Naive thymus-derived CD8-positive, alpha-beta T cell (primary cell): ENCODE results near the gene SFMBT1. TPM values are rescaled to one million over a fixed set of nuclear protein-coding genes. Genes with fewer than 3 reads are reported as not detected.
A peak's percentile ranks its signal among the peaks of the same experiment; 100 is the strongest.
"Not testable (repeated sequence)": the region's sequence is repeated elsewhere in the genome, so short reads cannot be mapped to it uniquely, and the experiment has no call there.

Source experiments
- ATAC-seq, 2 donors: fragments of 150-1000 bp; cut with Tn5 transposase in 1 of 2; sonication (Bioruptor Pico), chemical (Tn5 transposase) in 1 of 2; 1 replicate in 1 of 2; 2 replicates in 1 of 2; pipeline ENCODE4 v1.10.0; 2021; ENCODE audit warnings: mild to moderate bottlenecking in 2 of 2, moderate library complexity in 2 of 2
- POLR2A ChIA-PET: fragments of 350-600 bp; sonication (Branson Sonifier 250); formaldehyde crosslinking; loops from one replicate; lab custom pipeline; 2021; ENCODE audit warnings: antibody characterized with exemption; lab: Charles Lee
- DNase-seq, 10 donors: peaks; one replicate each; pipeline versions ENCODE4 v3.0.0 to v3.0.0-alpha.2; 2020 to 2022
- H3K27ac Mint-ChIP-seq, 10 donors: one replicate each; pipeline ENCODE4 v1.8.0; 2020 to 2022; ENCODE audit warnings: mild to moderate bottlenecking in 10 of 10, mixed read lengths in 10 of 10, moderate library complexity in 4 of 10, inconsistent platforms in 1 of 10
- H3K27me3 Mint-ChIP-seq, 5 donors: one replicate each; pipeline ENCODE4 v1.8.0; 2021 to 2022; ENCODE audit warnings: mixed read lengths in 5 of 5
- H3K36me3 Mint-ChIP-seq, 3 donors: one replicate each; pipeline ENCODE4 v1.8.0; 2020 to 2022; ENCODE audit warnings: mixed read lengths in 3 of 3, mild to moderate bottlenecking in 2 of 3, inconsistent platforms in 1 of 3
- H3K4me1 Mint-ChIP-seq, 4 donors: one replicate each; pipeline ENCODE4 v1.8.0; 2021 to 2022; ENCODE audit warnings: mixed read lengths in 4 of 4
- H3K4me3 Mint-ChIP-seq, 10 donors: one replicate each; pipeline ENCODE4 v1.8.0; 2020 to 2022; ENCODE audit warnings: mild to moderate bottlenecking in 10 of 10, mixed read lengths in 10 of 10, moderate library complexity in 6 of 10, inconsistent platforms in 1 of 10
- H3K9me3 Mint-ChIP-seq, 9 donors: one replicate each; pipeline ENCODE4 v1.8.0; 2020 to 2022; ENCODE audit warnings: mixed read lengths in 9 of 9, mild to moderate bottlenecking in 3 of 9, inconsistent platforms in 1 of 9, moderate library complexity in 1 of 9
- polyA plus RNA-seq, 3 donors: library from polyadenylated mRNA; unstranded; fragments of 300-500 nt; fragmentation: Illumina TruSeq; gene quantifications; one replicate each; pipeline ENCODE4 v1.2.3, GENCODE V29; 2021
- total RNA-seq, 8 experiments: library from RNA in 2 of 8; stranded (reverse) in 2 of 8; gene quantifications; one replicate each; pipeline ENCODE4 v1.2.3 and lab custom pipeline; 2021 to 2026

The SFMBT1 gene
- total and polyA plus RNA-seq, 5 experiments from 2014 or later = 13.4 to 35.5 (median 29.7) TPM

GRCh38 chr3:53069422-53070068, 23.7 kb upstream of the SFMBT1 start:
- no peak for ATAC-seq
- Mint-ChIP-seq H3K36me3 (no peaks in the 10 kb centered on the region), H3K4me3 (no peak overlapping the region), H3K9me3 (no peaks in the 10 kb centered on the region), H3K4me1 (peaks cover 16 to 23% (median 19%) of the 10 kb centered on the region in 4 donors), H3K27ac (peak overlapping the region in 6 of 10 donors; percentile 3 to 52 (median 40)), H3K27me3 (peaks cover 0 to 3% (median under 1%) of the 10 kb centered on the region in 5 donors)
- POLR2A ChIA-PET = no interaction called here
- DNase-seq = no peak

GRCh38 chr3:53068176-53068575, 22.3 kb upstream of the SFMBT1 start:
- DNase-seq = no peak
- Mint-ChIP-seq H3K4me3 (no peak overlapping the region), H3K27me3 (peaks cover 0 to 4% (median 2%) of the 10 kb centered on the region in 5 donors), H3K9me3 (no peaks in the 10 kb centered on the region), H3K27ac (peak overlapping the region in 1 of 10 donors; percentile 62), H3K4me1 (peaks cover 11 to 17% (median 15%) of the 10 kb centered on the region in 4 donors), H3K36me3 (no peaks in the 10 kb centered on the region)
- POLR2A ChIA-PET = no interaction called here
- no peak for ATAC-seq

DNA sequence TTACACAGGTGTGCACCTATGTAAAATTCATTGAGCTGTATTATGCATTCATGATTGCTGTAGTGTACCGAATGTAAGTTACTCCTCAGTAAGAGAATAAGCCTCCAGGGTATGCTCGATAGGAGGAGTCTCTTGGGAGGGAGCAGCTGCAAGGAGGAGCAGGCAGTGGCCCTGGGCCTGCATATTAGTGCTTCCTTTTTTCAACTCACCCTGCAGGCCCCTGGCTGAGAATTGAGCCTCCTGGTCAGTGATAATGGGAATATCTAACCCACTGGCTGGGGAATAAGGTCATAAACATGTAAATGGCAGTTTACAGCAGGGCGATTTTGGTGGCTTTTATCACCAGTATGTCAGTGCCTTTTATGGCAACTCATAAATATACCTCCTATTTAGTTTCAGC, 21.7 kb upstream of the SFMBT1 start:
- no peak for DNase-seq
- Mint-ChIP-seq H3K27me3 (peaks cover 0 to 4% (median 2%) of the 10 kb centered on the region in 5 donors), H3K36me3 (no peaks in the 10 kb centered on the region), H3K9me3 (no peaks in the 10 kb centered on the region), H3K4me3 (no peak overlapping the region), H3K27ac (peak overlapping the region in 1 of 10 donors; percentile 62), H3K4me1 (peaks cover 5 to 11% (median 9%) of the 10 kb centered on the region in 4 donors)
- POLR2A ChIA-PET = no interaction called here
- no peak for ATAC-seq

DNA sequence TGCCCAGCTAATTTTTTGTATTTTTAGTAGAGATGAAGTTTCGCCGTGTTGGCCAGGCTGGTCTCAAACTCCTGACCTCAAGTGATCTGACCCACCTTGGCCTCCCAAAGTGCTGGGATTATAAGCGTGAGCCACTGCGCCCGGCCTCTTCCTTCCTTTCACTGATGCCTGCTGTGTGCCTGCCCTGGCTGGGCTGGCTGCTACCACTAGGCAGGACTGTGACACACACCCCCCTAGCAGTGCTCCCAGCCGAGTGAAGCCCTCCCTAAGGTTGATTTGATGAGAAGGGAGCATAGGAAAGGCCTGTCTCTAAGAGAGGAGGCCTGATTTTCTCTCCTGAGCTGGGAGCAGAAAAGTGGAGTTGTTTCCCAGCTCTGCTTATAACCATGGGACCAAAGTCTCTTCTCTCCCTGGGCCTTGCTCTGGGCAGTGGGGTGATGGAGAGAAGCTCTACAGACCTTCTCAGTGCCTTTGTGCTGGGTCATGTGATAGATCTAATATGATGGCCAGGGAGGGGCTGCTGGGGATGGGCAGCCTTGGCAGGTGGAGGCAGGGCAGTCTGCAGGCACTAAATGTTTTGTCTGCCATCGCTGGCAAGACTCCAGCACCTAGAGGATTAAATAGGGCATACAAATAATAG, 20.1 kb upstream of the SFMBT1 start:
- DNase-seq = no peak
- H3K36me3 Mint-ChIP-seq = no peaks in the 10 kb centered on the region
- no peak overlapping the region for H3K4me3 Mint-ChIP-seq
- no peak overlapping the region for H3K27ac Mint-ChIP-seq
- ATAC-seq = no peak
- peaks cover 0 to 2% (median under 1%) of the 10 kb centered on the region in 4 donors for H3K4me1 Mint-ChIP-seq
- POLR2A ChIA-PET = no interaction called here
- H3K27me3 Mint-ChIP-seq = peaks cover 0 to 7% (median 2%) of the 10 kb centered on the region in 5 donors
- H3K9me3 Mint-ChIP-seq = no peaks in the 10 kb centered on the region

- no peaks in the 10 kb centered on the region for H3K9me3 Mint-ChIP-seq
- H3K27ac Mint-ChIP-seq = no peak overlapping the region
- peaks cover 0 to 2% (median under 1%) of the 10 kb centered on the region in 4 donors for H3K4me1 Mint-ChIP-seq
- H3K4me3 Mint-ChIP-seq = no peak overlapping the region
- ATAC-seq = no peak
- peaks cover 0 to 7% (median 2%) of the 10 kb centered on the region in 5 donors for H3K27me3 Mint-ChIP-seq
- no peak for DNase-seq
- no peaks in the 10 kb centered on the region for H3K36me3 Mint-ChIP-seq
- POLR2A ChIA-PET = no interaction called here
Observed at GRCh38 chr3:53062905-53063304, 17.0 kb upstream of the SFMBT1 start.

DNA sequence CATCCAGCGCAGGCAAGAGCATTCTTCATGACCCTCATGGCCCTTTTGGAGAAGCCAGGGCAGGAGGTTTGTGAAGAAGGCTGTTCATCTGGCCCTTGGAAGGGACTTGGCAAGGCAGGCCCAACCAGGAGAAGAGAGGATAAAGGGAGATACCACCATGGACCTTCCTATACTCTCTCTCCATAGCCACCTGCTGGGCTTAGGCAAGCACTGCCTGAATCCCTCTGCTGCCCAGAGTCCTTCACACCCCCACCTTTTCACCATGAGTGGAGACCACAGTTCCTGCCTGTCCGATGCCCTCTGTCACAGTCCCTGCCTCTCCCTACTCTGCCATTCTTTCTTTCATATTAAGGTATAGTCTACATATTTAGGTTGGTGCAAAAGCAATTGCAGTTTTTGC, 10.6 kb upstream of the SFMBT1 start:
- ATAC-seq (peak in 1 of 2 donors; percentile 44), DNase-seq (peak in 1 of 10 donors; percentile 3)
- Mint-ChIP-seq H3K27me3 (peaks cover 0 to 4% (median 0%) of the 10 kb centered on the region in 5 donors), H3K4me1 (no peaks in the 10 kb centered on the region), H3K27ac (no peak overlapping the region), H3K4me3 (no peak overlapping the region), H3K36me3 (no peaks in the 10 kb centered on the region), H3K9me3 (no peaks in the 10 kb centered on the region)
- POLR2A ChIA-PET = no interaction called here

DNA sequence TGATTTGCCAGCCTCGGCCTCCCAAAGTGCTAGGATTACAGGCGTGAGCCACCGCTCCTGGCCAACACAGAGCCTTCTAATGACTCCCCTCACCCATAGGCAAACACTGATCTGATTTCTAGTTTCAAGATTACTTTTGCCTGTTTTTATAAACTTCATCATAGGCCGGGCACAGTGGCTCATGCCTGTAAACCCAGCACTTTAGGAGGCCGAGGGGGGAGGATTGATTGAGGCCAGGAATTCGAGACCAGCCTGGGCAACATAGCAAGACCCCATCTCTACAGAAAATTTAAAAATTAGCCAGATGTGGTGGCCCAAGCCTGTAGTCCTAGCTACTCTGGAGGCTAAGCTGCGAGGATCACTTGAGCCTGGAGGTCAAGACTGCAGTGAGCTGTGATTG, 8.4 kb upstream of the SFMBT1 start:
- POLR2A ChIA-PET, H3K9me3 Mint-ChIP-seq, H3K4me1 Mint-ChIP-seq, H3K36me3 Mint-ChIP-seq, ATAC-seq, H3K4me3 Mint-ChIP-seq, H3K27me3 Mint-ChIP-seq: not testable (repeated sequence)
- H3K27ac Mint-ChIP-seq = peak overlapping the region in 1 of 10 donors; percentile 73
- peak in 1 of 10 donors; percentile 5 for DNase-seq

DNA sequence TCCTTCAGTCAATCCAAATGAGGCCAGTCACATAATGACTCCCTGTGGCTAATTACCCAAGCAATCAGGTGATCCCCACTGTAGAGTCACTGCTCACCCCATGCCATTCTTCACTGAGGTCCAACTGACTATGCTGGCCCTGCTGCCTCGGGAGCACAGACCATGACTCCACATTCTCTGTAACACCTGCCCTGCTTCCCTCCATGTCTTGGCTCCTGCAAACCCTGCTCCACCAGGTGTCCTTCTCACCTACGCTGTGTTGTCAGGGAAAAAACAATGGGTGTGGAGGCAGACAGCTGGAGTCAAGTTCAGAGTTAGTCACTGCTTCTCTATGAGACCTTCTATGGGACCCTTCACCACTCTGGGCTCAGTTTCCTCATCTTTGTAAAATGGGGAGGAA, 6.1 kb upstream of the SFMBT1 start:
- no peak for ATAC-seq
- no peaks in the 10 kb centered on the region for H3K9me3 Mint-ChIP-seq
- no peaks in the 10 kb centered on the region for H3K36me3 Mint-ChIP-seq
- H3K27me3 Mint-ChIP-seq = no peaks in the 10 kb centered on the region
- no peak overlapping the region for H3K27ac Mint-ChIP-seq
- no peak for DNase-seq
- peaks cover 3 to 9% (median 6%) of the 10 kb centered on the region in 4 donors for H3K4me1 Mint-ChIP-seq
- no peak overlapping the region for H3K4me3 Mint-ChIP-seq
- POLR2A ChIA-PET = no interaction called here

DNA sequence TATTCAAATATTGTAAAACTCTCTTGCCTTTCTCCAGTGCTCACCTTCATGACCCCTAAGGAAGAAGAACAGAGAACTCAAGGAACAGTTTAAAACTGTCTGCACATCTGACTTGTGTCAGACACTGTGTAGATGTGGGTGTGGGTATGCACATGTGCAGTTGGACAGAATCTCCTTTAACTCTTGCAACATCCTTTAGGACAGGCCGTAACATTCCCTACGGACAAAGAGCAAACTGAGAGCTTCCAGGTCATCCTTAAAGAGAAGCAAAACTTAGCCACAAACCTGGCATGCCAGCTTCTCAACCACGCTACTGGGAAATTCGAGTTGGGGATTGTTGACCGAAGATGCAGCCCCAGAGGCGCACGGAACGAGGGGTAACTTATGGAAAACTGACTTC, 4.1 kb upstream of the SFMBT1 start:
- Mint-ChIP-seq H3K27ac (no peak overlapping the region), H3K36me3 (no peaks in the 10 kb centered on the region), H3K4me1 (peaks cover 8 to 14% (median 10%) of the 10 kb centered on the region in 4 donors), H3K4me3 (no peak overlapping the region), H3K9me3 (no peaks in the 10 kb centered on the region), H3K27me3 (no peaks in the 10 kb centered on the region)
- no peak for DNase-seq
- no peak for ATAC-seq
- POLR2A ChIA-PET = no interaction called here

DNA sequence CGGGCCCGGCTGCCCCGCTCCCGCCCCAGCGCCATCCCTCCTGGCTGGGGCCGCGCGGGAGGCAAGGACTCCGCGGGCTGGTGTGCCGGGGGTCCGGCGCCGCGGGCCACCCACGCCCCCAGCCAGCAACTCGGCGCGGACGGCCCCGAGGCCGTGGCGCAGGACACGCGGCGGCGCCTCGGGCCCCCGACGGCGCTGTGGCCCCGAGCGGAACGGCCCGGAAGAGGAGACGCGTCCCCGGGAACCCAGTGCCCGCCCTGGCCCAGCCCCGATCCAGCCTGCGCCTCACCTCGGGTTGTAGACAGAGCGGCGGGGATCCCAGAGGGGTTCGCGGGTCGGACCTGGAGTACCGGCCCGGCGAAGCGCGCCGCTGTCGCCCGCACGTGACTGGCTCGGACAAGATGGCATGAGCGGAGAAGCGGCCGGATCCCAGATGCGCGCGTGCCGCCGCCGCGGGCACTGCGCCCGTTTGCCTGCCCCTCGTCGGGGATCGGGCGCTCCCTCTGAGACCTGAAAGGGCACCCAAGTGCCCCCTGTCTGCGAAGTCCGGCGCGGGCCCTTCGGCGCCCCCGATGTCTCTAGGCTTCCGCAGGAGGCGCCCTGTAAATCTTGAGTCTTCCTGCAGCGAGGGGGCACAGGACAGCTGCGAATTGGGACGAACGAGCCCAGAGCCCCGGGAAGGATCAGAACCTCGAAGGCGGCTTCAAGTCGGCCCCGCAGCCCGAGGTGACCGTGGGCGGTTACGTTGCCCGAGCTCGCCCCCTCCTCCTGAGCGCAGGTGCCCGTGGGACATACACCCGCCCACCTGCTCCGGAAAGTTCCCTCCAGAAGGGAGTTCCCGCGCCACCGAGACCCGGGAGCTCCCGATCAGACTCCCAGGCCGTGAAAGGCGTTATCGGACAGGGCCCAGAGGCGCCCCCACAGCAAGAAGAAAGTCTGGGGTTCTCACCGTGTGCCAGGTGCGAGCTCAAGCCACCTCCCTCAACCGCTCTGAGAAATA, 598 bp upstream of the SFMBT1 start:
- peak overlapping the region; percentile 80 to 94 (median 90) for H3K27ac Mint-ChIP-seq
- DNase-seq = peak; percentile 61 to 86 (median 73)
- ATAC-seq = peak; percentile 64 to 70
- peak overlapping the region; percentile 78 to 95 (median 91) for H3K4me3 Mint-ChIP-seq
- no peaks in the 10 kb centered on the region for H3K27me3 Mint-ChIP-seq
- H3K9me3 Mint-ChIP-seq = no peaks in the 10 kb centered on the region
- H3K4me1 Mint-ChIP-seq = peaks cover 20 to 37% (median 35%) of the 10 kb centered on the region in 4 donors
- no peaks in the 10 kb centered on the region for H3K36me3 Mint-ChIP-seq
- POLR2A ChIA-PET = interaction anchor here (0.9 to 6.5 kb wide), 18 partner anchors 13 to 1547 kb away, joined by 3 to 73 read pairs (median 6); partner anchors contain the start of genes NEK4, STIMATE and UQCC5

DNA sequence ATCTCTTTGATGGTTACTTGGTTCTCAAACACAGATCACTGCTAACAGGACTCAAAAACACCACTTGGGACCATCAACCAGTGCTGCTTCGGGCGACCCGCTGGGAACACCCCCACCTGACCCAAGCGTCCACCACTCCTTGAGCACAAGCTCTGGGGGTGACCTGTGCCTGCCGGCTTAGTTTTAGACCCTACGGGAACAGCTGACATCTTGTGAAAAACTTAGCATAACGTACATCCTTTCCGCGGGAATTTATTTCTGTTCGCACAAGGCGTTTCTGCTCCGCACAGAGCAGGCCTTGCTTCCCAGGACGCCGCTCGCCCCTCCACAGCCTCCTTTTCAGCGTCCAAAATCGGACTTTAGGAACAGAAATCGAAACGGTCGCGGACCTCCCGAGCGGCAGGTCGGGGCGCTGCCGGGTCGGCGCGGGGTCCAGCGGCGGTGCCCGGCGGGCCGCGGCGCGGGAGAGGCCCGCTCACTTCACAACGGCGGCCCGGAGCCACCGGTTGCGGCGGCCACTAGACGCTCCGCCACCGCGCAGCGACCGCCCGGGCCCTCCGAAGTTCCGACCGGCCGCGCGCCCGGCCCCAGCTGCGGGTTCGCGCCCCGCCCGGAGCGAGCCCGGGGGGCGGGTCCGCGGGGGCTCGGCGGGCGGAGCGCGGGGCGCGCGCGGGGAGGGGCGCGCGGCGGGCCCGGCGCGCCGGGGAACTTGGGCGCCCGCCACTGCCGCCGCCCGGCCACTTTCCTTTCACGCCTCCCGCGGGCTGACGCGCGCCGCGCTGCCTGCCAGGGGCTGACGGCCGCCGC, 959 bp downstream of the SFMBT1 start:
- H3K27me3 Mint-ChIP-seq = no peaks in the 10 kb centered on the region
- DNase-seq = peak; percentile 49 to 80 (median 66)
- H3K4me1 Mint-ChIP-seq = peaks cover 24 to 50% (median 43%) of the 10 kb centered on the region in 4 donors
- POLR2A ChIA-PET = interaction anchor here (0.6 to 6.5 kb wide), 22 partner anchors 11 to 1546 kb away, joined by 3 to 73 read pairs (median 6); partner anchors contain the start of genes GLT8D1, SPCS1 and STIMATE
- peak overlapping the region; percentile 97 to 99 (median 98) for H3K27ac Mint-ChIP-seq
- peak; percentile 33 to 39 for ATAC-seq
- H3K36me3 Mint-ChIP-seq = no peaks in the 10 kb centered on the region
- peak overlapping the region; percentile 85 to 99 (median 98) for H3K4me3 Mint-ChIP-seq
- H3K9me3 Mint-ChIP-seq = no peaks in the 10 kb centered on the region
